IMR-90 (cell line): ENCODE data around the gene DNAH3. TPM values are rescaled to one million over a fixed set of nuclear protein-coding genes. Genes with fewer than 3 reads are reported as not detected.

ENCODE experiments used
- ATAC-seq: fragments of 200-7000 bp; cut with Tn5 transposase; 2 replicates; pipeline ENCODE4 v1.9.1; 2020; ENCODE audit warnings: low read depth, mild to moderate bottlenecking, moderate library complexity
- BruUV-seq: library from RNA; stranded (reverse); fragments of 400-500 nt; replicated peaks from 2 replicates; lab custom pipeline; 2021; lab: Mats Ljungman, UMichigan
- CTCF ChIA-PET: fragments of 300-600 bp; formaldehyde crosslinking; extraction: SDS; loops from one replicate; lab custom pipeline; 2021; ENCODE audit warnings: antibody characterized with exemption; lab: Yijun Ruan, JAX
- POLR2A ChIA-PET: fragments of 300-600 bp; sonication (Branson Sonifier 250); formaldehyde crosslinking; loops from one replicate; lab custom pipeline; 2022; ENCODE audit warnings: antibody characterized with exemption; ENCODE audit not compliant: unreplicated experiment; lab: Charles Lee
- DNase-seq: peaks from one replicate; pipeline ENCODE4 v3.0.0; 2013
- H2AFZ ChIP-seq: replicated peaks from 2 replicates; pipeline ENCODE3; 2013; ENCODE audit warnings: low read length, mild to moderate bottlenecking; ENCODE audit not compliant: poor library complexity
- H2AK5ac ChIP-seq: 2 replicates; pipeline ENCODE4 v1.6.1; 2013; ENCODE audit warnings: low read depth, low read length, inconsistent platforms
- H2AK9ac ChIP-seq: replicated peaks from 2 replicates; pipeline ENCODE3; 2013; ENCODE audit warnings: mild to moderate bottlenecking, low read depth, low read length, moderate library complexity; ENCODE audit not compliant: poor library complexity
- H2BK120ac ChIP-seq: 2 replicates; pipeline ENCODE4 v1.6.1; 2013; ENCODE audit warnings: low read depth, low read length, inconsistent platforms
- H2BK15ac ChIP-seq: 3 replicates; pipeline ENCODE4 v1.6.1; 2013; ENCODE audit warnings: low read depth, low read length, inconsistent platforms
- H2BK20ac ChIP-seq: 2 replicates; pipeline ENCODE4 v1.6.1; 2013; ENCODE audit warnings: low read depth, mild to moderate bottlenecking, inconsistent platforms, low read length, moderate library complexity
- H2BK5ac ChIP-seq: 2 replicates; pipeline ENCODE4 v1.6.1; 2013; ENCODE audit warnings: mild to moderate bottlenecking, low read depth, low read length, inconsistent platforms; ENCODE audit not compliant: poor library complexity, severe bottlenecking
- H3K14ac ChIP-seq: replicated peaks from 2 replicates; pipeline ENCODE4 v1.6.1; 2013; ENCODE audit warnings: low read depth, low read length, inconsistent platforms
- H3K18ac ChIP-seq: 2 replicates; pipeline ENCODE4 v1.6.1; 2013; ENCODE audit warnings: low read depth, low read length, control low read depth
- H3K23ac ChIP-seq: 2 replicates; pipeline ENCODE4 v1.6.1; 2013; ENCODE audit warnings: low read depth, low read length, inconsistent platforms
- H3K27ac ChIP-seq: 2 replicates; pipeline ENCODE4 v1.5.1; 2013; ENCODE audit warnings: mild to moderate bottlenecking, control low read depth, low read length; ENCODE audit not compliant: insufficient read depth
- H3K27me3 ChIP-seq: 2 replicates; pipeline ENCODE4 v1.6.1; 2013; ENCODE audit warnings: low read length; ENCODE audit not compliant: control insufficient read depth, insufficient read depth
- H3K36me3 ChIP-seq: 2 replicates; pipeline ENCODE4 v1.6.1; 2013; ENCODE audit warnings: low read length, mixed read lengths; ENCODE audit not compliant: control insufficient read depth, insufficient read depth
- H3K4ac ChIP-seq: 2 replicates; pipeline ENCODE4 v1.6.1; 2013; ENCODE audit warnings: low read depth, low read length, inconsistent platforms
- H3K4me1 ChIP-seq: 2 replicates; pipeline ENCODE4 v1.6.1; 2013; ENCODE audit warnings: low read length, mixed read lengths; ENCODE audit not compliant: control insufficient read depth, insufficient read depth
- H3K4me2 ChIP-seq: 2 replicates; pipeline ENCODE4 v1.6.1; 2013; ENCODE audit warnings: low read depth, mild to moderate bottlenecking, control low read depth, low read length, moderate library complexity
- H3K4me3 ChIP-seq: 2 replicates; pipeline ENCODE4 v1.5.1; 2013; ENCODE audit warnings: low read depth, mild to moderate bottlenecking, control low read depth, low read length, moderate library complexity; ENCODE audit not compliant: insufficient read depth
- H3K56ac ChIP-seq: 2 replicates; pipeline ENCODE4 v1.6.1; 2013; ENCODE audit warnings: low read length, inconsistent platforms; ENCODE audit not compliant: insufficient read depth; ENCODE audit errors: extremely low read depth
- H3K79me1 ChIP-seq, 2 experiments: 2 replicates each; pipeline ENCODE4 v1.6.1; 2013; ENCODE audit warnings: low read length in 2 of 2, inconsistent platforms in 1 of 2, low read depth in 1 of 2
- H3K9ac ChIP-seq: 2 replicates; pipeline ENCODE4 v1.6.1; 2013; ENCODE audit warnings: low read depth, low read length, control low read depth
- H3K9me1 ChIP-seq: 2 replicates; pipeline ENCODE4 v1.6.1; 2013; ENCODE audit warnings: low read length, inconsistent platforms; ENCODE audit not compliant: insufficient read depth
- H3K9me3 ChIP-seq: 2 replicates; pipeline ENCODE4 v1.6.1; 2013; ENCODE audit warnings: low read length; ENCODE audit not compliant: control insufficient read depth, insufficient read depth
- H4K20me1 ChIP-seq: 2 replicates; pipeline ENCODE4 v1.6.1; 2013; ENCODE audit warnings: low read length, inconsistent platforms; ENCODE audit not compliant: insufficient read depth
- H4K5ac ChIP-seq: 2 replicates; pipeline ENCODE4 v1.6.1; 2013; ENCODE audit warnings: mild to moderate bottlenecking, low read depth, low read length, control low read depth
- H4K8ac ChIP-seq, 2 experiments: 2 replicates each; pipeline ENCODE4 v1.6.1; 2013; ENCODE audit warnings: low read depth in 2 of 2, low read length in 2 of 2, control low read depth in 1 of 2, inconsistent platforms in 1 of 2
- H4K91ac ChIP-seq: 2 replicates; pipeline ENCODE4 v1.6.1; 2013; ENCODE audit warnings: low read depth, low read length, inconsistent platforms; ENCODE audit not compliant: insufficient read depth
- CEBPB ChIP-seq: IDR thresholded peaks from 2 replicates; pipeline ENCODE4 v1.6.1; 2012; ENCODE audit warnings: low read depth, low read length, improper control_type of control experiment
- FOS ChIP-seq: fragments of 150-350 bp; IDR thresholded peaks from 2 replicates; pipeline ENCODE4 v1.6.1; 2016; ENCODE audit warnings: low read depth, low read length
- MAZ ChIP-seq: IDR thresholded peaks from 2 replicates; pipeline ENCODE4 v1.6.1; 2012; ENCODE audit warnings: low read depth, mild to moderate bottlenecking, low read length, improper control_type of control experiment, moderate library complexity, borderline replicate concordance
- MXI1 ChIP-seq: IDR thresholded peaks from 2 replicates; pipeline ENCODE4 v1.6.1; 2012; ENCODE audit warnings: low read depth, mild to moderate bottlenecking, low read length, moderate library complexity, borderline replicate concordance
- NFE2L2 ChIP-seq: fragments of 150-350 bp; IDR thresholded peaks from 2 replicates; pipeline ENCODE4 v1.6.1; 2016; ENCODE audit warnings: low read depth, mild to moderate bottlenecking, low read length
- POLR2A ChIP-seq: IDR thresholded peaks from 2 replicates; pipeline ENCODE4 v1.6.1; 2012; ENCODE audit warnings: mild to moderate bottlenecking, low read depth, low read length
- RCOR1 ChIP-seq: IDR thresholded peaks from 2 replicates; pipeline ENCODE4 v1.6.1; 2012; ENCODE audit warnings: mild to moderate bottlenecking, low read length, improper control_type of control experiment; ENCODE audit not compliant: insufficient replicate concordance
- RFX5 ChIP-seq: IDR thresholded peaks from 2 replicates; pipeline ENCODE4 v1.8.0; 2012; ENCODE audit warnings: low read depth, mild to moderate bottlenecking, low read length, moderate library complexity
- SMC3 ChIP-seq: fragments of 150-350 bp; IDR thresholded peaks from 2 replicates; pipeline ENCODE4 v1.6.1; 2016; ENCODE audit warnings: low read depth, mild to moderate bottlenecking, antibody characterized with exemption, low read length, moderate library complexity
- WGBS, 2 experiments: methylation state at CpG; one replicate each; pipeline versions ENCODE4 v1.1.5 to v1.1.7; 2013; ENCODE audit warnings: missing lambda C conversion rate in 2 of 2; ENCODE audit not compliant: insufficient read length in 1 of 2; ENCODE audit errors: extremely low coverage in 2 of 2; 5-methylcytosine and 5-hydroxymethylcytosine counted together
- dilution Hi-C: fragments of 300-500 bp; cut with HindIII; formaldehyde crosslinking; loops from one replicate; pipeline ENCODE4 v1.14.3; 2018; ENCODE audit warnings: low sequenced_read_pairs; ENCODE audit not compliant: unreplicated experiment
- in situ Hi-C: fragments of 300-500 bp; cut with MboI; formaldehyde crosslinking; loops from 3 replicates; pipeline ENCODE4 v1.14.3; 2019; ENCODE audit warnings: low sequenced_read_pairs, inconsistent platforms, mixed read lengths
- intact Hi-C: fragments of 100-400 bp; cut with micrococcal nuclease; formaldehyde crosslinking; loops from 2 replicates; pipeline ENCODE4 v1.10.0; 2022
- polyA plus RNA-seq, 3 experiments: library from polyadenylated mRNA; depleted of rRNA; stranded (reverse); fragments of >200 nt; gene quantifications; 2 replicates each; pipeline ENCODE4 v1.2.3, GENCODE V29; 2012; ENCODE audit warnings: low replicate concordance in 1 of 3
- total RNA-seq: library from RNA; depleted of rRNA; stranded (reverse); fragments of >200 nt; gene quantifications from 2 replicates; pipeline ENCODE4 v1.2.3, GENCODE V29; 2012
- TF ChIP-seq, protein P1 (sequence below): fragments of 150-350 bp; IDR thresholded peaks from 2 replicates; pipeline ENCODE4 v1.6.1; 2016; ENCODE audit warnings: low read depth, mild to moderate bottlenecking, low read length, moderate library complexity, borderline replicate concordance
- TF ChIP-seq, protein P2 (sequence below): fragments of 150-350 bp; IDR thresholded peaks from 2 replicates; pipeline ENCODE4 v1.6.1; 2017; ENCODE audit warnings: mild to moderate bottlenecking, antibody characterized with exemption, low read length, low read depth
- TF ChIP-seq, protein P3 (sequence below): conservative IDR thresholded peaks from 2 replicates; pipeline ENCODE4 v1.5.1; 2012; ENCODE audit warnings: mild to moderate bottlenecking, low read depth, low read length, improper control_type of control experiment

DNAH3 gene
- total and polyA plus RNA-seq, 2 of the 4 experiments (the other 2 are of a cell fraction), result not detected

DNA sequence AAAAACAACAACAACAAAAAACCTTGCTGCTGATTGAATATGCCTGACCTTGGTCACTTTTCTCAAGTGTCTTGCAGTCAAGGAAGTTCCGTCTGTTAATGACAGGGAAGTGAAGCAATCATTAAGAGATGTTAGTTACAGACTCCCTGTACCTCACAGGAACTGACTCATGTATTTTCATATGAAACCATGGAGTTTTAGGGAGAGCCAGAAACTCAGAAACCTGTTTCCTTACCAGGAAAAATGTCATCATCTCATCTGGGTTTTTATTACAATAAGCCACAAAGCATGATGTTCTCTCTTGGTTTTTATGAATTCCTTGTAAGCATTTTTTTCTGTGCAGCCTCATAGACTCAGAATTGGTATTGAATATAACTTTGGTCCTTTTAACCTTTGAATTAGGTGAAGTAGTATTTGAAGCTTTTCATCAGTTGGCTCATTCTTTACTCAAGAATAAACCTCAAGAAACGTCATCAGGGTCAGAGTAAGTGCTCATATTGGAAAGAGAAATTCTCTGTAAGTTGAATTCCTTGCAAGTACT is 239.8 kb downstream of the DNAH3 start:
- Histone ChIP-seq H4K8ac (peak overlapping the region; percentile 53 to 72; a peak in 3 of 4 replicates), H4K5ac (peak overlapping the region; percentile 9; the same call in 1 of the 2 replicates), H4K20me1 (no peaks in the 10 kb centered on the region), H2AK5ac (peak overlapping the region; percentile 55; the same call in 1 of the 2 replicates), H3K36me3 (no peaks in the 10 kb centered on the region), H3K23ac (peak overlapping the region; percentile 72; the same call in 1 of the 2 replicates), H3K9ac (no peak overlapping the region; the same call in 1 of the 2 replicates), H3K18ac (peak overlapping the region; percentile 29; the same call in 1 of the 2 replicates), H2BK120ac (peak overlapping the region; percentile 88), H3K4ac (peak overlapping the region; percentile 83; the same call in 1 of the 2 replicates), H3K79me1 (peaks cover 10 to 43% of the 10 kb centered on the region in 2 experiments), H2BK15ac (peak overlapping the region; percentile 67; the same call in 2 of the 3 replicates), H3K56ac (peak overlapping the region; percentile 71; the same call in 1 of the 2 replicates), H2AK9ac (no peak overlapping the region), H3K4me2 (peak overlapping the region; percentile 0; the same call in 1 of the 2 replicates), H3K4me3 (no peak overlapping the region), H4K91ac (peak overlapping the region; percentile 68), H3K4me1 (peaks cover 24% of the 10 kb centered on the region), H3K14ac (peak overlapping the region; percentile 56; the same call in 1 of the 2 replicates), H3K9me1 (peaks cover 24% of the 10 kb centered on the region), H2AFZ (no peak overlapping the region), H3K9me3 (no peaks in the 10 kb centered on the region), H3K27me3 (no peaks in the 10 kb centered on the region), H2BK20ac (peak overlapping the region; percentile 86), H3K27ac (peak overlapping the region; percentile 57), H2BK5ac (peak overlapping the region; percentile 93)
- ChIA-PET POLR2A (no interaction called here), CTCF (no interaction called here)
- BruUV-seq, result no TSS peak
- in situ Hi-C loops (no loop called here), intact Hi-C loops (no loop called here), dilution Hi-C loops (no loop called here)
- no CpG with 5 or more reads among the region's 2 CpGs for WGBS, 2 experiments
- TF ChIP-seq, protein P1, sequence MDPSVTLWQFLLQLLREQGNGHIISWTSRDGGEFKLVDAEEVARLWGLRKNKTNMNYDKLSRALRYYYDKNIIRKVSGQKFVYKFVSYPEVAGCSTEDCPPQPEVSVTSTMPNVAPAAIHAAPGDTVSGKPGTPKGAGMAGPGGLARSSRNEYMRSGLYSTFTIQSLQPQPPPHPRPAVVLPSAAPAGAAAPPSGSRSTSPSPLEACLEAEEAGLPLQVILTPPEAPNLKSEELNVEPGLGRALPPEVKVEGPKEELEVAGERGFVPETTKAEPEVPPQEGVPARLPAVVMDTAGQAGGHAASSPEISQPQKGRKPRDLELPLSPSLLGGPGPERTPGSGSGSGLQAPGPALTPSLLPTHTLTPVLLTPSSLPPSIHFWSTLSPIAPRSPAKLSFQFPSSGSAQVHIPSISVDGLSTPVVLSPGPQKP, result no peak
- TF ChIP-seq RFX5 (no peak), CEBPB (peak; percentile 99), POLR2A (no peak), NFE2L2 (no peak), MXI1 (no peak), SMC3 (no peak), RCOR1 (no peak), MAZ (no peak), FOS (0 out of 2 replicates have a peak, but pooled peaks have one; percentile 48)
- TF ChIP-seq, protein P2, sequence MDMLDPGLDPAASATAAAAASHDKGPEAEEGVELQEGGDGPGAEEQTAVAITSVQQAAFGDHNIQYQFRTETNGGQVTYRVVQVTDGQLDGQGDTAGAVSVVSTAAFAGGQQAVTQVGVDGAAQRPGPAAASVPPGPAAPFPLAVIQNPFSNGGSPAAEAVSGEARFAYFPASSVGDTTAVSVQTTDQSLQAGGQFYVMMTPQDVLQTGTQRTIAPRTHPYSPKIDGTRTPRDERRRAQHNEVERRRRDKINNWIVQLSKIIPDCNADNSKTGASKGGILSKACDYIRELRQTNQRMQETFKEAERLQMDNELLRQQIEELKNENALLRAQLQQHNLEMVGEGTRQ, result no peak
- TF ChIP-seq, protein P3, sequence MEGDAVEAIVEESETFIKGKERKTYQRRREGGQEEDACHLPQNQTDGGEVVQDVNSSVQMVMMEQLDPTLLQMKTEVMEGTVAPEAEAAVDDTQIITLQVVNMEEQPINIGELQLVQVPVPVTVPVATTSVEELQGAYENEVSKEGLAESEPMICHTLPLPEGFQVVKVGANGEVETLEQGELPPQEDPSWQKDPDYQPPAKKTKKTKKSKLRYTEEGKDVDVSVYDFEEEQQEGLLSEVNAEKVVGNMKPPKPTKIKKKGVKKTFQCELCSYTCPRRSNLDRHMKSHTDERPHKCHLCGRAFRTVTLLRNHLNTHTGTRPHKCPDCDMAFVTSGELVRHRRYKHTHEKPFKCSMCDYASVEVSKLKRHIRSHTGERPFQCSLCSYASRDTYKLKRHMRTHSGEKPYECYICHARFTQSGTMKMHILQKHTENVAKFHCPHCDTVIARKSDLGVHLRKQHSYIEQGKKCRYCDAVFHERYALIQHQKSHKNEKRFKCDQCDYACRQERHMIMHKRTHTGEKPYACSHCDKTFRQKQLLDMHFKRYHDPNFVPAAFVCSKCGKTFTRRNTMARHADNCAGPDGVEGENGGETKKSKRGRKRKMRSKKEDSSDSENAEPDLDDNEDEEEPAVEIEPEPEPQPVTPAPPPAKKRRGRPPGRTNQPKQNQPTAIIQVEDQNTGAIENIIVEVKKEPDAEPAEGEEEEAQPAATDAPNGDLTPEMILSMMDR, result no peak
- ATAC-seq (peak; percentile 13), DNase-seq (peak; percentile 92)
